ENCODE data around the gene LCK. TPM values are rescaled to one million over a fixed set of nuclear protein-coding genes. Genes with fewer than 3 reads are reported as not detected.

Gene LCK
- total RNA-seq, 4 donors from 2014 or later, result 1.1 to 6.9 (median 2.0) TPM

- H3K27me3 ChIP-seq, result no peaks in the 10 kb centered on the region
- peaks cover 0 to 25% (median 0%) of the 10 kb centered on the region in 3 donors for H3K36me3 ChIP-seq
- H3K4me3 ChIP-seq, result no peak within 1 kb of the TSS
- WGBS, 2 donors, result 84 to 86% methylated on average over 1 to 5 of the region's 5 CpGs
- H3K4me1 ChIP-seq, result peaks cover 0 to 23% (median 10%) of the 10 kb centered on the region in 4 donors
- H3K27ac ChIP-seq, result no peak within 1 kb of the TSS
- TF ChIP-seq CTCF (IDR thresholded peaks at IDR 0.05) (no peak), EP300 (IDR thresholded peaks at IDR 0.05) (no peak), POLR2A (IDR thresholded peaks at IDR 0.05) (no peak)
- DNase-seq (ENCODE audit: low spot score in 2 of 2), result no peak
- H3K9me3 ChIP-seq, result no peaks in the 10 kb centered on the region
Observed at GRCh38 chr1:32208891-32209328, 42.2 kb upstream of the LCK start, which contains the start of gene DCDC2B. DCDC2B (plus strand) TSS chr1:32209089; CDS start chr1:32209094, 5 bp downstream.

- TF ChIP-seq POLR2A (IDR thresholded peaks at IDR 0.05), result no peak
- peak; percentile 54 to 64 (median 63) for TF ChIP-seq CTCF (IDR thresholded peaks at IDR 0.05)
- no peak for TF ChIP-seq EP300 (IDR thresholded peaks at IDR 0.05)
- Histone ChIP-seq H3K36me3 (peaks cover 0 to 78% (median 0%) of the 10 kb centered on the region in 3 donors), H3K9me3 (no peaks in the 10 kb centered on the region), H3K27ac (peak overlapping the region in 2 of 4 donors; percentile 3 to 59), H3K4me1 (peaks cover 0 to 31% (median 2%) of the 10 kb centered on the region in 4 donors), H3K4me3 (no peak overlapping the region), H3K27me3 (no peaks in the 10 kb centered on the region)
- 78 to 79% methylated on average over 10 of the region's 10 CpGs for WGBS, 2 donors
- DNase-seq (ENCODE audit: low spot score in 2 of 2), result peak in 1 of 2 donors; percentile 56
Observed at GRCh38 chr1:32215629-32216480, 35.2 kb upstream of the LCK start.

GRCh38 chr1:32216566-32216965, 34.5 kb upstream of the LCK start:
- TF ChIP-seq POLR2A (IDR thresholded peaks at IDR 0.05), result no peak
- 86 to 91% methylated on average over 5 of the region's 5 CpGs for WGBS, 2 donors
- H3K4me1 ChIP-seq, result peaks cover 0 to 38% (median 9%) of the 10 kb centered on the region in 4 donors
- H3K9me3 ChIP-seq, result no peaks in the 10 kb centered on the region
- no peak overlapping the region for H3K27ac ChIP-seq
- peaks cover 0 to 78% (median 0%) of the 10 kb centered on the region in 3 donors for H3K36me3 ChIP-seq
- H3K4me3 ChIP-seq, result no peak overlapping the region
- DNase-seq (ENCODE audit: low spot score in 2 of 2), result no peak
- H3K27me3 ChIP-seq, result no peaks in the 10 kb centered on the region

- Histone ChIP-seq H3K27ac (no peak overlapping the region), H3K9me3 (no peaks in the 10 kb centered on the region), H3K4me1 (peaks cover 0 to 50% (median 23%) of the 10 kb centered on the region in 4 donors), H3K4me3 (no peak overlapping the region), H3K36me3 (peaks cover 0 to 65% (median 0%) of the 10 kb centered on the region in 3 donors), H3K27me3 (no peaks in the 10 kb centered on the region)
- TF ChIP-seq EP300 (IDR thresholded peaks at IDR 0.05) (no peak), POLR2A (IDR thresholded peaks at IDR 0.05) (no peak), CTCF (IDR thresholded peaks at IDR 0.05) (no peak)
- DNase-seq (ENCODE audit: low spot score in 2 of 2), result no peak
- 74 to 80% methylated on average over 7 of the region's 7 CpGs for WGBS, 2 donors
Observed at GRCh38 chr1:32219022-32219421, 32.0 kb upstream of the LCK start.

- H3K27me3 ChIP-seq, result no peaks in the 10 kb centered on the region
- peak overlapping the region in 2 of 4 donors; percentile 92 to 96 for H3K27ac ChIP-seq
- TF ChIP-seq POLR2A (IDR thresholded peaks at IDR 0.05) (no peak), CTCF (IDR thresholded peaks at IDR 0.05) (no peak), EP300 (IDR thresholded peaks at IDR 0.05) (no peak)
- H3K36me3 ChIP-seq, result peaks cover 0 to 66% (median 10%) of the 10 kb centered on the region in 3 donors
- peak overlapping the region; percentile 68 to 99 (median 84) for H3K4me3 ChIP-seq
- WGBS, 2 donors, result 82 to 88% methylated on average over 4 of the region's 4 CpGs
- H3K9me3 ChIP-seq, result no peaks in the 10 kb centered on the region
- peaks cover 0 to 54% (median 23%) of the 10 kb centered on the region in 4 donors for H3K4me1 ChIP-seq
- no peak for DNase-seq (ENCODE audit: low spot score in 2 of 2)
Observed at GRCh38 chr1:32220746-32221580, 30.1 kb upstream of the LCK start.
